WTC11 (cell line): ENCODE measurements around the gene RFTN2. TPM values are rescaled to one million over a fixed set of nuclear protein-coding genes. Genes with fewer than 3 reads are reported as not detected.

Experiments used
- ATAC-seq: fragments of 200-7000 bp; cut with Tn5 transposase; 2 replicates; pipeline ENCODE4 v1.10.0; 2021; ENCODE audit warnings: mild to moderate bottlenecking, moderate library complexity
- CTCF ChIA-PET: fragments of 300-600 bp; sonication (Branson Sonifier 250); formaldehyde crosslinking; loops from one replicate; lab custom pipeline; 2021; ENCODE audit warnings: antibody characterized with exemption; lab: Charles Lee
- POLR2A ChIA-PET: fragments of 350-600 bp; sonication (Branson Sonifier 250); formaldehyde crosslinking; loops from one replicate; lab custom pipeline; 2021; ENCODE audit warnings: antibody characterized with exemption; lab: Charles Lee
- DNase-seq: peaks from one replicate; pipeline ENCODE4 v3.0.0; 2021; ENCODE audit warnings: low spot score
- H3K27ac Mint-ChIP-seq: 2 replicates; pipeline ENCODE4 v1.8.0; 2021; ENCODE audit warnings: mixed read lengths
- H3K27me3 Mint-ChIP-seq: 2 replicates; pipeline ENCODE4 v1.8.0; 2021; ENCODE audit warnings: low read depth, mild to moderate bottlenecking, moderate library complexity, mixed read lengths
- H3K36me3 Mint-ChIP-seq: 2 replicates; pipeline ENCODE4 v1.8.0; 2021; ENCODE audit warnings: mixed read lengths
- H3K4me1 Mint-ChIP-seq: 2 replicates; pipeline ENCODE4 v1.8.0; 2022; ENCODE audit warnings: mixed read lengths
- H3K4me3 Mint-ChIP-seq: 2 replicates; pipeline ENCODE4 v1.8.0; 2021; ENCODE audit warnings: mild to moderate bottlenecking, moderate library complexity, mixed read lengths
- H3K9me3 Mint-ChIP-seq: 2 replicates; pipeline ENCODE4 v1.8.0; 2021; ENCODE audit warnings: mixed read lengths
- CBFB ChIP-seq: sonication (generic); formaldehyde crosslinking; IDR thresholded peaks from 2 replicates; pipeline ENCODE4 v1.8.1; 2022; ENCODE audit warnings: mild to moderate bottlenecking, low read depth, missing genetic modification reagents
- GABPB1 ChIP-seq: sonication (generic); formaldehyde crosslinking; IDR thresholded peaks from 2 replicates; pipeline ENCODE4 v1.8.1; 2023; ENCODE audit warnings: mild to moderate bottlenecking, missing genetic modification reagents
- GRHL2 ChIP-seq: fragments of 250-450 bp; sonication (Bioruptor Pico); IDR thresholded peaks from 2 replicates; pipeline ENCODE4 v1.8.0; 2022; ENCODE audit warnings: mild to moderate bottlenecking, moderate library complexity; ENCODE audit not compliant: insufficient replicate concordance, severe bottlenecking
- KAT7 ChIP-seq: sonication (generic); formaldehyde crosslinking; IDR thresholded peaks from 2 replicates; pipeline ENCODE4 v1.8.1; 2023; ENCODE audit warnings: missing genetic modification reagents, mild to moderate bottlenecking, borderline replicate concordance
- NFATC4 ChIP-seq: fragments of 250-450 bp; sonication (Bioruptor Pico); IDR thresholded peaks from 2 replicates; pipeline ENCODE4 v1.9.0; 2021; ENCODE audit warnings: mild to moderate bottlenecking
- NFYB ChIP-seq: sonication (generic); formaldehyde crosslinking; conservative IDR thresholded peaks from 2 replicates; pipeline ENCODE4 v1.8.0; 2022; ENCODE audit warnings: low read depth, missing genetic modification reagents
- PRRX2 ChIP-seq: fragments of 250-450 bp; sonication (Bioruptor Pico); IDR thresholded peaks from 2 replicates; pipeline ENCODE4 v1.8.0; 2021; ENCODE audit warnings: mild to moderate bottlenecking
- RELA ChIP-seq: sonication (generic); formaldehyde crosslinking; IDR thresholded peaks from 2 replicates; pipeline ENCODE4 v1.8.1; 2022; ENCODE audit warnings: missing genetic modification reagents, mild to moderate bottlenecking, borderline replicate concordance
- TEAD1 ChIP-seq: sonication (generic); formaldehyde crosslinking; IDR thresholded peaks from 2 replicates; pipeline ENCODE4 v1.8.0; 2022; ENCODE audit warnings: mild to moderate bottlenecking, missing genetic modification reagents
- ZNF219 ChIP-seq: sonication (generic); formaldehyde crosslinking; IDR thresholded peaks from 2 replicates; pipeline ENCODE4 v1.8.0; 2023; ENCODE audit warnings: missing genetic modification reagents, mild to moderate bottlenecking, borderline replicate concordance
- ZNF423 ChIP-seq: fragments of 250-450 bp; sonication (Bioruptor Pico); IDR thresholded peaks from 2 replicates; pipeline ENCODE4 v2.1.2; 2022; ENCODE audit warnings: mild to moderate bottlenecking, moderate library complexity
- total RNA-seq: library from RNA; stranded (reverse); gene quantifications from 3 replicates; pipeline ENCODE4 v1.2.3, GENCODE V29; 2021
- TF ChIP-seq, protein P1 (sequence below): sonication (generic); formaldehyde crosslinking; IDR thresholded peaks from 2 replicates; pipeline ENCODE4 v1.8.1; 2023; ENCODE audit warnings: mild to moderate bottlenecking, missing genetic modification reagents, moderate library complexity
- TF ChIP-seq, protein P2 (sequence below): fragments of 250-450 bp; sonication (Bioruptor Pico); IDR thresholded peaks from 2 replicates; pipeline ENCODE4 v1.9.0; 2021; ENCODE audit warnings: mild to moderate bottlenecking, borderline replicate concordance
- TF ChIP-seq, protein P3 (sequence below): sonication (generic); formaldehyde crosslinking; IDR thresholded peaks from 2 replicates; pipeline ENCODE4 v1.8.1; 2022; ENCODE audit warnings: mild to moderate bottlenecking, missing genetic modification reagents, moderate library complexity, borderline replicate concordance
- TF ChIP-seq, protein P4 (sequence below): fragments of 250-450 bp; sonication (Bioruptor Pico); IDR thresholded peaks from 2 replicates; pipeline ENCODE4 v1.8.0; 2021; ENCODE audit warnings: mild to moderate bottlenecking
- TF ChIP-seq, protein P5 (sequence below): sonication (generic); formaldehyde crosslinking; IDR thresholded peaks from 2 replicates; pipeline ENCODE4 v1.8.1; 2023; ENCODE audit warnings: mild to moderate bottlenecking, missing genetic modification reagents, moderate library complexity
- TF ChIP-seq, protein P6 (sequence below): sonication (generic); formaldehyde crosslinking; IDR thresholded peaks from 2 replicates; pipeline ENCODE4 v1.8.1; 2022; ENCODE audit warnings: low read depth, missing genetic modification reagents, borderline replicate concordance
- TF ChIP-seq, protein P7 (sequence below): sonication (generic); formaldehyde crosslinking; conservative IDR thresholded peaks from 2 replicates; pipeline ENCODE4 v1.8.1; 2022; ENCODE audit warnings: mild to moderate bottlenecking, missing genetic modification reagents
- TF ChIP-seq, protein P8 (sequence below): fragments of 250-450 bp; sonication (Bioruptor Pico); IDR thresholded peaks from 2 replicates; pipeline ENCODE4 v1.9.0; 2021; ENCODE audit warnings: moderate library complexity, mild to moderate bottlenecking, inconsistent platforms, borderline replicate concordance

Gene RFTN2
- total RNA-seq, 1 experiment from 2014 or later, result 1.9 TPM

DNA sequence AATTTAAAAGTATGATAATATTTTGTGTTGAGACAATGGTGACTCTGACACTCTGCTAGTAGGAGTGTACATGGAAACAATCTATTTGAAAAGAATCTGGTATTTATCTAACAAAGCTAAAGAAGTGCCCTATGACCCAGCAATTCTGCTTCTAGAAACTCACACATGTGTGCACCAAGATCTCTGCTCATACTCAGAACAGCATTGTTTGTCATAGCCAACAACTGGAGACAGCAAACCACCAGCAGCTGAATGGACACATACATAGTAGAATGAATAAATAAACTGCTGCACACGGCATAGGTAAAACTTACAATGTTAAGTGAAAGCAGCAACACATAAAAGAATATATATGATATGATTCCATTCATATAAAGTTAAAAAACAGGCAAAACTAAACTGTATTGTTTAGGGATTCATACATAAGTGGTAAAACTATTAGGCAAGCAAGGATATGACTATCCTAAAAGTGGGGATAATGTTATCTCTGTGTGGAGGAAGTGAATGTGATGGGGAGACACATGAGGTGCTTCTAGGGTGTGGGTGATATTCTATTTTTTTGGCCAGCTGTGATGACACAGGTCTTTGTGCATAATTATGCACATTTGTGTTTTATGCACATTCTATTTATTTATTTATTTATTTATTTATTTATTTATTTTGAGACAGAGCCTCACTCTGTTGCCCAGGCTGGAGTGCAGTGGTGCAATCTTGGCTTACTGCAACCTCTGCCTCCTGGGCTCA, 71.1 kb downstream of the RFTN2 start (continued):
- TF ChIP-seq ZNF423 (CRISPR knock-in tag) (no peak), RELA (CRISPR knock-in tag) (no peak), GRHL2 (CRISPR knock-in tag) (no peak), KAT7 (CRISPR knock-in tag) (no peak), CBFB (CRISPR knock-in tag) (no peak), NFYB (CRISPR knock-in tag) (no peak), TEAD1 (CRISPR knock-in tag) (no peak), ZNF219 (CRISPR knock-in tag) (no peak)
- TF ChIP-seq, protein P1, sequence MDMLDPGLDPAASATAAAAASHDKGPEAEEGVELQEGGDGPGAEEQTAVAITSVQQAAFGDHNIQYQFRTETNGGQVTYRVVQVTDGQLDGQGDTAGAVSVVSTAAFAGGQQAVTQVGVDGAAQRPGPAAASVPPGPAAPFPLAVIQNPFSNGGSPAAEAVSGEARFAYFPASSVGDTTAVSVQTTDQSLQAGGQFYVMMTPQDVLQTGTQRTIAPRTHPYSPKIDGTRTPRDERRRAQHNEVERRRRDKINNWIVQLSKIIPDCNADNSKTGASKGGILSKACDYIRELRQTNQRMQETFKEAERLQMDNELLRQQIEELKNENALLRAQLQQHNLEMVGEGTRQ (CRISPR knock-in tag), result no peak
- TF ChIP-seq, protein P2, sequence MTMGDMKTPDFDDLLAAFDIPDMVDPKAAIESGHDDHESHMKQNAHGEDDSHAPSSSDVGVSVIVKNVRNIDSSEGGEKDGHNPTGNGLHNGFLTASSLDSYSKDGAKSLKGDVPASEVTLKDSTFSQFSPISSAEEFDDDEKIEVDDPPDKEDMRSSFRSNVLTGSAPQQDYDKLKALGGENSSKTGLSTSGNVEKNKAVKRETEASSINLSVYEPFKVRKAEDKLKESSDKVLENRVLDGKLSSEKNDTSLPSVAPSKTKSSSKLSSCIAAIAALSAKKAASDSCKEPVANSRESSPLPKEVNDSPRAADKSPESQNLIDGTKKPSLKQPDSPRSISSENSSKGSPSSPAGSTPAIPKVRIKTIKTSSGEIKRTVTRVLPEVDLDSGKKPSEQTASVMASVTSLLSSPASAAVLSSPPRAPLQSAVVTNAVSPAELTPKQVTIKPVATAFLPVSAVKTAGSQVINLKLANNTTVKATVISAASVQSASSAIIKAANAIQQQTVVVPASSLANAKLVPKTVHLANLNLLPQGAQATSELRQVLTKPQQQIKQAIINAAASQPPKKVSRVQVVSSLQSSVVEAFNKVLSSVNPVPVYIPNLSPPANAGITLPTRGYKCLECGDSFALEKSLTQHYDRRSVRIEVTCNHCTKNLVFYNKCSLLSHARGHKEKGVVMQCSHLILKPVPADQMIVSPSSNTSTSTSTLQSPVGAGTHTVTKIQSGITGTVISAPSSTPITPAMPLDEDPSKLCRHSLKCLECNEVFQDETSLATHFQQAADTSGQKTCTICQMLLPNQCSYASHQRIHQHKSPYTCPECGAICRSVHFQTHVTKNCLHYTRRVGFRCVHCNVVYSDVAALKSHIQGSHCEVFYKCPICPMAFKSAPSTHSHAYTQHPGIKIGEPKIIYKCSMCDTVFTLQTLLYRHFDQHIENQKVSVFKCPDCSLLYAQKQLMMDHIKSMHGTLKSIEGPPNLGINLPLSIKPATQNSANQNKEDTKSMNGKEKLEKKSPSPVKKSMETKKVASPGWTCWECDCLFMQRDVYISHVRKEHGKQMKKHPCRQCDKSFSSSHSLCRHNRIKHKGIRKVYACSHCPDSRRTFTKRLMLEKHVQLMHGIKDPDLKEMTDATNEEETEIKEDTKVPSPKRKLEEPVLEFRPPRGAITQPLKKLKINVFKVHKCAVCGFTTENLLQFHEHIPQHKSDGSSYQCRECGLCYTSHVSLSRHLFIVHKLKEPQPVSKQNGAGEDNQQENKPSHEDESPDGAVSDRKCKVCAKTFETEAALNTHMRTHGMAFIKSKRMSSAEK (CRISPR knock-in tag), result no peak
- TF ChIP-seq, protein P3, sequence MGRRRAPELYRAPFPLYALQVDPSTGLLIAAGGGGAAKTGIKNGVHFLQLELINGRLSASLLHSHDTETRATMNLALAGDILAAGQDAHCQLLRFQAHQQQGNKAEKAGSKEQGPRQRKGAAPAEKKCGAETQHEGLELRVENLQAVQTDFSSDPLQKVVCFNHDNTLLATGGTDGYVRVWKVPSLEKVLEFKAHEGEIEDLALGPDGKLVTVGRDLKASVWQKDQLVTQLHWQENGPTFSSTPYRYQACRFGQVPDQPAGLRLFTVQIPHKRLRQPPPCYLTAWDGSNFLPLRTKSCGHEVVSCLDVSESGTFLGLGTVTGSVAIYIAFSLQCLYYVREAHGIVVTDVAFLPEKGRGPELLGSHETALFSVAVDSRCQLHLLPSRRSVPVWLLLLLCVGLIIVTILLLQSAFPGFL (CRISPR knock-in tag), result no peak
- TF ChIP-seq, protein P4, sequence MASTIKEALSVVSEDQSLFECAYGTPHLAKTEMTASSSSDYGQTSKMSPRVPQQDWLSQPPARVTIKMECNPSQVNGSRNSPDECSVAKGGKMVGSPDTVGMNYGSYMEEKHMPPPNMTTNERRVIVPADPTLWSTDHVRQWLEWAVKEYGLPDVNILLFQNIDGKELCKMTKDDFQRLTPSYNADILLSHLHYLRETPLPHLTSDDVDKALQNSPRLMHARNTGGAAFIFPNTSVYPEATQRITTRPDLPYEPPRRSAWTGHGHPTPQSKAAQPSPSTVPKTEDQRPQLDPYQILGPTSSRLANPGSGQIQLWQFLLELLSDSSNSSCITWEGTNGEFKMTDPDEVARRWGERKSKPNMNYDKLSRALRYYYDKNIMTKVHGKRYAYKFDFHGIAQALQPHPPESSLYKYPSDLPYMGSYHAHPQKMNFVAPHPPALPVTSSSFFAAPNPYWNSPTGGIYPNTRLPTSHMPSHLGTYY, result no peak
- TF ChIP-seq, protein P5, sequence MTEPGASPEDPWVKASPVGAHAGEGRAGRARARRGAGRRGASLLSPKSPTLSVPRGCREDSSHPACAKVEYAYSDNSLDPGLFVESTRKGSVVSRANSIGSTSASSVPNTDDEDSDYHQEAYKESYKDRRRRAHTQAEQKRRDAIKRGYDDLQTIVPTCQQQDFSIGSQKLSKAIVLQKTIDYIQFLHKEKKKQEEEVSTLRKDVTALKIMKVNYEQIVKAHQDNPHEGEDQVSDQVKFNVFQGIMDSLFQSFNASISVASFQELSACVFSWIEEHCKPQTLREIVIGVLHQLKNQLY (CRISPR knock-in tag), result no peak
- TF ChIP-seq, protein P6, sequence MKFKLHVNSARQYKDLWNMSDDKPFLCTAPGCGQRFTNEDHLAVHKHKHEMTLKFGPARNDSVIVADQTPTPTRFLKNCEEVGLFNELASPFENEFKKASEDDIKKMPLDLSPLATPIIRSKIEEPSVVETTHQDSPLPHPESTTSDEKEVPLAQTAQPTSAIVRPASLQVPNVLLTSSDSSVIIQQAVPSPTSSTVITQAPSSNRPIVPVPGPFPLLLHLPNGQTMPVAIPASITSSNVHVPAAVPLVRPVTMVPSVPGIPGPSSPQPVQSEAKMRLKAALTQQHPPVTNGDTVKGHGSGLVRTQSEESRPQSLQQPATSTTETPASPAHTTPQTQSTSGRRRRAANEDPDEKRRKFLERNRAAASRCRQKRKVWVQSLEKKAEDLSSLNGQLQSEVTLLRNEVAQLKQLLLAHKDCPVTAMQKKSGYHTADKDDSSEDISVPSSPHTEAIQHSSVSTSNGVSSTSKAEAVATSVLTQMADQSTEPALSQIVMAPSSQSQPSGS (CRISPR knock-in tag), result no peak

DNA sequence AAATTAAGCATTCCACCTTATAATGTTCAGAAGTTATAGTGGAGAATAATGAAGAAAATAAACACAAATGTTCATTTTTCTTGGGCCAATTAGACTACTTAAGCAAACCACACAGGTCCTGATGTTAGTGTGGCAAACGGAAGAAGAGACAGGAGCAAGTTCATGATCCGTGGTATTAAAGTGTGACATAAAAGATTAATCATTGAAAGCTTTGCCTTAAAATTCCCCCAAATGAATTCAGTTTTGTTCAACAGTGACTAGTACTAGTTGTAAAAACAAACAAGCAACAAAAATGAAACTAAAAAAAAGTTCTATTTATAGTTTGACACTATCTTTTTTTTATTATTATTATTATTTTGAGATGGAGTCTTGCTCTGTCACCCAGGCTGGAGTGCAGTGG, 73.7 kb downstream of the RFTN2 start:
- H3K27ac Mint-ChIP-seq, result no peak overlapping the region; the same call in 1 of the 2 replicates
- peaks cover 37% of the 10 kb centered on the region for H3K4me1 Mint-ChIP-seq
- CTCF ChIA-PET, result interaction anchor here (0.7 to 1.0 kb wide), 2 partner anchors 13 to 321 kb away, joined by 3 read pairs; no protein-coding TSS in a partner anchor
- peaks cover 4% of the 10 kb centered on the region for H3K27me3 Mint-ChIP-seq
- H3K9me3 Mint-ChIP-seq, result peaks cover 7% of the 10 kb centered on the region; the same call in 1 of the 2 replicates
- POLR2A ChIA-PET, result interaction anchor here (1.8 kb wide), 1 partner anchor 102 kb away, joined by 6 read pairs; the partner anchor contains the start of genes HSPD1 and HSPE1
- ATAC-seq, result no peak
- no peak overlapping the region for H3K4me3 Mint-ChIP-seq
- H3K36me3 Mint-ChIP-seq, result peaks cover 34% of the 10 kb centered on the region
- DNase-seq, result no peak
- TF ChIP-seq GABPB1 (CRISPR knock-in tag) (no peak), PRRX2 (CRISPR knock-in tag) (no peak), NFATC4 (no peak)
- TF ChIP-seq, protein P2 (CRISPR knock-in tag), result no peak
- TF ChIP-seq, protein P7, sequence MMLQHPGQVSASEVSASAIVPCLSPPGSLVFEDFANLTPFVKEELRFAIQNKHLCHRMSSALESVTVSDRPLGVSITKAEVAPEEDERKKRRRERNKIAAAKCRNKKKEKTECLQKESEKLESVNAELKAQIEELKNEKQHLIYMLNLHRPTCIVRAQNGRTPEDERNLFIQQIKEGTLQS (CRISPR knock-in tag), result no peak
- TF ChIP-seq, protein P8, sequence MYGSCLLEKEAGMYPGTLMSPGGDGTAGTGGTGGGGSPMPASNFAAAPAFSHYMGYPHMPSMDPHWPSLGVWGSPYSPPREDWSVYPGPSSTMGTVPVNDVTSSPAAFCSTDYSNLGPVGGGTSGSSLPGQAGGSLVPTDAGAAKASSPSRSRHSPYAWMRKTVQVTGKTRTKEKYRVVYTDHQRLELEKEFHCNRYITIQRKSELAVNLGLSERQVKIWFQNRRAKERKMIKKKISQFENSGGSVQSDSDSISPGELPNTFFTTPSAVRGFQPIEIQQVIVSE (CRISPR knock-in tag), result no peak
